Neuronal stem cell (in vitro differentiated cells): ENCODE results near the gene A2M.

Experiments used
- DNase-seq: peaks from one replicate; pipeline ENCODE4 v3.0.0-alpha.2; 2013; ENCODE audit warnings: low spot score
- H2AFZ ChIP-seq: one replicate; pipeline ENCODE4 v1.6.1; 2013; ENCODE audit warnings: mild to moderate bottlenecking, low read length, inconsistent platforms
- H2AK5ac ChIP-seq: 2 replicates; pipeline ENCODE4 v1.6.1; 2013; ENCODE audit warnings: low read depth, mild to moderate bottlenecking, inconsistent platforms, low read length, moderate library complexity, mixed read lengths
- H2BK120ac ChIP-seq: 2 replicates; pipeline ENCODE4 v1.6.1; 2013; ENCODE audit warnings: low read depth, mild to moderate bottlenecking, inconsistent platforms, low read length, moderate library complexity, mixed read lengths
- H2BK12ac ChIP-seq: one replicate; pipeline ENCODE4 v1.6.1; 2013; ENCODE audit warnings: low read length, inconsistent platforms
- H2BK15ac ChIP-seq: 2 replicates; pipeline ENCODE4 v1.6.1; 2013; ENCODE audit warnings: mild to moderate bottlenecking, low read length, inconsistent platforms, mixed read lengths
- H2BK5ac ChIP-seq: one replicate; pipeline ENCODE4 v1.6.1; 2013; ENCODE audit warnings: inconsistent platforms, mild to moderate bottlenecking, low read length, moderate library complexity
- H3K14ac ChIP-seq: one replicate; pipeline ENCODE4 v1.6.1; 2013; ENCODE audit warnings: low read length, inconsistent platforms
- H3K18ac ChIP-seq: 2 replicates; pipeline ENCODE4 v1.6.1; 2013; ENCODE audit warnings: low read length, inconsistent platforms
- H3K23ac ChIP-seq: 2 replicates; pipeline ENCODE4 v1.6.1; 2013; ENCODE audit warnings: low read depth, mild to moderate bottlenecking, mixed read lengths, low read length, inconsistent platforms; ENCODE audit not compliant: poor library complexity
- H3K27ac ChIP-seq: replicated peaks from 3 replicates; pipeline ENCODE4 v1.5.1; 2013; ENCODE audit warnings: low read length, inconsistent platforms
- H3K27me3 ChIP-seq, 3 experiments: 2 replicates each; pipeline ENCODE4 v1.6.1; 2013; ENCODE audit warnings: low read length in 3 of 3, mild to moderate bottlenecking in 2 of 3, inconsistent platforms in 1 of 3, low read depth in 1 of 3, mixed read lengths in 1 of 3, moderate library complexity in 1 of 3; ENCODE audit not compliant: control insufficient read depth in 3 of 3, insufficient read depth in 3 of 3
- H3K36me3 ChIP-seq, 2 donors: replicated peaks in 1 of 2; 2 replicates each; pipeline ENCODE4 v1.6.1; 2013; ENCODE audit warnings: low read length in 2 of 2; ENCODE audit not compliant: control insufficient read depth in 2 of 2, insufficient read depth in 2 of 2
- H3K4ac ChIP-seq: 2 replicates; pipeline ENCODE4 v1.6.1; 2013; ENCODE audit warnings: inconsistent platforms, mild to moderate bottlenecking, low read length, moderate library complexity
- H3K4me1 ChIP-seq, 2 donors: 1 replicate in 1 of 2; 2 replicates in 1 of 2; pipeline ENCODE4 v1.6.1; 2013; ENCODE audit warnings: low read length in 2 of 2, low read depth in 1 of 2; ENCODE audit not compliant: control insufficient read depth in 2 of 2, insufficient read depth in 1 of 2
- H3K4me2 ChIP-seq: one replicate; pipeline ENCODE4 v1.6.1; 2013; ENCODE audit warnings: mild to moderate bottlenecking, low read length, inconsistent platforms; ENCODE audit not compliant: insufficient read depth, poor library complexity, severe bottlenecking
- H3K4me3 ChIP-seq, 2 donors: 2 replicates each; pipeline ENCODE4 v1.5.1; 2013; ENCODE audit warnings: low read length in 2 of 2, mild to moderate bottlenecking in 2 of 2, inconsistent platforms in 1 of 2, moderate library complexity in 1 of 2
- H3K79me1 ChIP-seq: one replicate; pipeline ENCODE4 v1.6.1; 2013; ENCODE audit warnings: low read depth, mild to moderate bottlenecking, inconsistent platforms, low read length, moderate library complexity
- H3K9ac ChIP-seq: one replicate; pipeline ENCODE4 v1.6.1; 2013; ENCODE audit warnings: mild to moderate bottlenecking, low read depth, low read length, inconsistent platforms; ENCODE audit not compliant: poor library complexity
- H3K9me3 ChIP-seq, 2 donors: replicated peaks in 1 of 2; 2 replicates each; pipeline versions ENCODE3 to v1.6.1; 2013; ENCODE audit warnings: low read length in 2 of 2, mild to moderate bottlenecking in 2 of 2, inconsistent platforms in 1 of 2, low read depth in 1 of 2, mixed read lengths in 1 of 2, moderate library complexity in 1 of 2; ENCODE audit not compliant: control insufficient read depth in 2 of 2, insufficient read depth in 1 of 2
- H4K8ac ChIP-seq: one replicate; pipeline ENCODE4 v1.6.1; 2013; ENCODE audit warnings: low read depth, mild to moderate bottlenecking, inconsistent platforms, low read length, moderate library complexity
- H4K91ac ChIP-seq: one replicate; pipeline ENCODE4 v1.6.1; 2013; ENCODE audit warnings: low read length, low read depth, mild to moderate bottlenecking, inconsistent platforms; ENCODE audit not compliant: poor library complexity
- WGBS, 2 donors: extraction: QIAGEN DNeasy Blood & Tissue Kit; methylation state at CpG; one replicate each; pipeline ENCODE4 v1.1.7; 2013; ENCODE audit warnings: missing lambda C conversion rate in 2 of 2, mixed read lengths in 1 of 2; ENCODE audit not compliant: insufficient read length in 2 of 2, insufficient replicate concordance in 1 of 2; ENCODE audit errors: extremely low coverage in 2 of 2; 5-methylcytosine and 5-hydroxymethylcytosine counted together

A2M gene

GRCh38 chr12:9133216-9133916, 17.6 kb upstream of the A2M start:
- no peaks in the 10 kb centered on the region for H3K79me1 ChIP-seq
- no CpG with 5 or more reads among the region's 1 CpG for WGBS, 2 donors
- no peak overlapping the region for H4K91ac ChIP-seq

GRCh38 chr12:9132008-9132535, 16.4 kb upstream of the A2M start:
- Histone ChIP-seq H2AFZ (no peak overlapping the region), H2BK120ac (no peak overlapping the region), H2BK5ac (no peak overlapping the region), H4K8ac (no peak overlapping the region), H3K14ac (no peak overlapping the region), H3K27me3 (no peaks in the 10 kb centered on the region), H3K23ac (no peak overlapping the region), H3K27ac (no peak overlapping the region), H3K4ac (no peak overlapping the region), H3K4me1 (peaks cover 0 to 2% of the 10 kb centered on the region in 2 donors), H2BK15ac (no peak overlapping the region), H3K18ac (no peak overlapping the region), H2BK12ac (no peak overlapping the region), H3K36me3 (no peaks in the 10 kb centered on the region), H2AK5ac (no peak overlapping the region), H4K91ac (no peak overlapping the region), H3K4me2 (no peak overlapping the region), H3K9me3 (peaks cover 5 to 34% of the 10 kb centered on the region in 2 donors), H3K9ac (no peak overlapping the region), H3K4me3 (no peak overlapping the region), H3K79me1 (no peaks in the 10 kb centered on the region)
- DNase-seq, result no peak
- WGBS, 2 donors, result no CpG with 5 or more reads among the region's 1 CpG

More at GRCh38 chr12:9133216-9133916, 17.6 kb upstream of the A2M start:
- Histone ChIP-seq H2BK12ac (no peak overlapping the region), H3K14ac (no peak overlapping the region), H3K27ac (no peak overlapping the region), H3K4me1 (peaks cover 0 to 2% of the 10 kb centered on the region in 2 donors), H3K23ac (no peak overlapping the region), H4K8ac (no peak overlapping the region), H3K36me3 (no peaks in the 10 kb centered on the region), H3K27me3 (no peaks in the 10 kb centered on the region), H3K9me3 (peaks cover 0 to 25% of the 10 kb centered on the region in 2 donors), H3K4me3 (no peak overlapping the region), H2BK120ac (no peak overlapping the region), H3K4ac (no peak overlapping the region), H2BK5ac (no peak overlapping the region), H2AFZ (no peak overlapping the region), H3K9ac (no peak overlapping the region), H3K4me2 (no peak overlapping the region), H2AK5ac (no peak overlapping the region), H3K18ac (no peak overlapping the region), H2BK15ac (no peak overlapping the region)
- DNase-seq, result no peak

GRCh38 chr12:9130244-9130643, 14.5 kb upstream of the A2M start:
- H3K36me3 ChIP-seq, result no peaks in the 10 kb centered on the region
- WGBS, 2 donors, result no CpG with 5 or more reads among the region's 2 CpGs

GRCh38 chr12:9127936-9128663, 12.4 kb upstream of the A2M start:
- Histone ChIP-seq H2BK120ac (no peak overlapping the region), H3K9ac (no peak overlapping the region), H2AK5ac (peak overlapping the region; percentile 28), H3K9me3 (peaks cover 6 to 40% of the 10 kb centered on the region in 2 donors), H2AFZ (no peak overlapping the region), H3K4me1 (no peaks in the 10 kb centered on the region), H4K91ac (no peak overlapping the region), H3K36me3 (no peaks in the 10 kb centered on the region), H3K27ac (no peak overlapping the region), H4K8ac (no peak overlapping the region), H3K4me3 (no peak overlapping the region), H3K27me3 (no peaks in the 10 kb centered on the region), H2BK15ac (no peak overlapping the region), H3K14ac (peak overlapping the region; percentile 56), H3K23ac (no peak overlapping the region), H2BK5ac (no peak overlapping the region), H3K79me1 (no peaks in the 10 kb centered on the region), H3K18ac (peak overlapping the region; percentile 15), H2BK12ac (no peak overlapping the region), H3K4ac (no peak overlapping the region), H3K4me2 (no peak overlapping the region)
- WGBS, 2 donors, result no CpG with 5 or more reads among the region's 36 CpGs
- DNase-seq, result no peak

More at GRCh38 chr12:9130244-9130643, 14.5 kb upstream of the A2M start:
- Histone ChIP-seq H2BK15ac (no peak overlapping the region), H4K8ac (no peak overlapping the region), H3K79me1 (no peaks in the 10 kb centered on the region), H2BK120ac (no peak overlapping the region), H3K23ac (no peak overlapping the region), H3K27ac (no peak overlapping the region), H3K14ac (no peak overlapping the region), H2BK5ac (no peak overlapping the region), H3K4ac (no peak overlapping the region), H2BK12ac (no peak overlapping the region), H3K4me1 (no peaks in the 10 kb centered on the region), H3K4me3 (no peak overlapping the region), H3K9ac (no peak overlapping the region), H3K4me2 (no peak overlapping the region), H4K91ac (no peak overlapping the region), H3K27me3 (no peaks in the 10 kb centered on the region), H3K18ac (no peak overlapping the region), H3K9me3 (peaks cover 5 to 32% of the 10 kb centered on the region in 2 donors), H2AK5ac (no peak overlapping the region), H2AFZ (no peak overlapping the region)
- DNase-seq, result no peak
